NCI-H2171 treated with DMSO at 0.1 percent for 48 hours (cell line): ENCODE measurements around the gene SMIM43.

Experiments
- DNase-seq: peaks from one replicate; lab custom pipeline; 2025; lab: John Stamatoyannopoulos, UW

Gene SMIM43

DNA sequence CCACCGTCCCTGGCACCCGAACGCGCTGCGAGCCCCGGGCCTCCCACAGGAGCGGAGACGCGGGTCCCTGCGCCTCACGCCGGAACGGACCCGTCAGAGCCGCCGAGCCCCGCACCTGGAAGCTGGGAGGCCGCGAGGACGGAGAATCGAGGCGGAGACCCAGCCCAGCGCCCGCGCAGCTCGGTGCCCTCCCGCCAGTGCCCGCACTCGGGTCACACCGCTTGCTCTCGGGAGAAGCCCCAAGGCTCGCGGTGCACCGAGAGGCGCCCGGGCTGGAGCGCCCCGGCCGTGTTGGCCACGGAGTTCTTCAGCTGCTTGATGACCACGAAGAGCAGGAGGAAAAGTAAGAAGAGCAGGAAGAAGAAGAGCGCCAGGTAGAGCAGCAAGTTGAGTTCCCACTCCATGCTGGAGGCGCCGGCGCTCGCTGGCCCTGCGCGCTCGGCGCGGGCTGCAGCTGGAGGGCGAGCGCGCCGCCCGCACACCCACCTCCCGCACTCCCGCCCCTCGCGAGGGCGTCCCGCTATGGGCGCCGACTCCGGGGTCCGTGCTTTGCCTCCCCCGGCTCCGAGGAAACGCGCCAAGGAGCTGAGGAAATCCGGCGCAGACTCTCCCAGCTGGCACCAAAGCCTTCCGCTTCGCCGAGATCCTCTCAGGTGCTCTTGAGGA is at the start of gene SMIM43:
Gene SMIM43 (minus strand): TSS at position 463 of the 666 bp plus-strand sequence. CDS start 59 bp downstream, at position 404.
- DNase-seq = no peak

DNA sequence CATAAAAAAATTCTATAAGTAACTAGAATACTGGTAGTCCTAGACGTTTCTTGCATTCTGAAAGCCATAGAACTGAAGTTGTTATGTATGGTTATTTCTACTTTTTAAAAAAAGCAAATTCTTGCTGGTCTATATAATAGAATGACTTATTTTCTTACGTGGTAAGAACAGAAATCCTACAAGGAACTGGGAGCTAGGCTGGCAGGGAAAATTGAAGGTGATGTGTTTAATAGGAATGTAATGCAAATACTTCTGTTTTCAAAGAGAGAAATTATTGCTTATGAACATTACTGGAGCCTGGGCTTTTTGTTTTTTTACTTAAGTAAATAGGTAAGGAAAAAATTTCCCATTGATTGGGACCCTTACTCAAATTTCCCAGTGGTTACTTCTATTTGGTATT is 49.8 kb upstream of the SMIM43 start:
- no peak for DNase-seq

DNA sequence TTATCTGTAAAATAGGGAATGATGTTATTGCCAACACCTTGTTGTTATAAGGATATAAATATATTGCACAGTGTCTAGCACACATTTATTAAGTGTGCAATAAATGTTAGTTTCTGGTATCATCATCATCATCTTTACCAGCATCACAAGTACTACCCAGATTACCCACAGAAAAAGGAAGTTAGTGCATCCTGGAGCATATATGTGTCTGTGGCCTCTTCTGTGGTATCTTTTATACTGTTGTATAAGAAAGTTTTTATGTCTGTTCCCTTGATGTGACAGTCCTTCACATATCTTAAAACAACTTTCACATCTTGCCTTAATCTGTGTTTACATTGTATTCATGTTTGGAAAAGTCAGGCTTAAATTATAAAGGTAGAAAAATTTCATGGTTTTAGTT is 46.2 kb upstream of the SMIM43 start:
- DNase-seq = no peak

DNA sequence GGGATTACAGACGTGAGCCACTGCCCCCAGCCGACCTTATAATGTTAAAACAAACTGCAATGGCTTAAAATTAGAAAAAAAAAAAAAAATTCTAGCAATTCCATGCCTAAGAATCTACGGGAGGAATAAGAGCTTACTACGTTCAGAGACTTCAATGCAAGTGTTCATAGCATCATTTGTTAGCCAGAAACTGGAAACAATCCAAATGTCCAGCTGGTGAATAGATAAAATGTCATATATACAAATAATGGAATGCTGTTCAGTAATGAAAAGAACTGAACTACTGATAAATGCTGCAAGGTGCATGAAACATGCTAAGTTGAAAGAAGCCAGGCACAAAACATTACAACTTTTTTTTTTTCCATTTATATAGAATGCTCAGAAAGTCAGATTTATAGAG is 41.4 kb upstream of the SMIM43 start:
- DNase-seq = no peak

DNA sequence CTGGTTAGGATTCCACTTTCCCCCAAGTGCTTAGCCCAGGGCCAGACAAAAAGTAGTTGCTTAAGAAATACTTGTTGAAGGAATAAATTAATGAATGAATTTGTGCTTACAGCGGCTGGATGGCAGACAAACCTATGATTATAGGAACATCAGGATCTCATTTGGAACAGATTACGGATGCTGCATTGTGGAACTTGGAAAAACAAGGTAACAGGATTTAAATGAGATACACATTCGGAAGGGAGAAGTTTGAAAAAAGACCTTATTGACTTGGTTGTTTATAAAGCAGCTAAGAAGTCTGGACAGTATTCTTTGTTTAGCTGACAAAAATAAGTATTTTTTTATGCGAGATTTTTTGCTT is 36.7 kb upstream of the SMIM43 start:
- no peak for DNase-seq

DNA sequence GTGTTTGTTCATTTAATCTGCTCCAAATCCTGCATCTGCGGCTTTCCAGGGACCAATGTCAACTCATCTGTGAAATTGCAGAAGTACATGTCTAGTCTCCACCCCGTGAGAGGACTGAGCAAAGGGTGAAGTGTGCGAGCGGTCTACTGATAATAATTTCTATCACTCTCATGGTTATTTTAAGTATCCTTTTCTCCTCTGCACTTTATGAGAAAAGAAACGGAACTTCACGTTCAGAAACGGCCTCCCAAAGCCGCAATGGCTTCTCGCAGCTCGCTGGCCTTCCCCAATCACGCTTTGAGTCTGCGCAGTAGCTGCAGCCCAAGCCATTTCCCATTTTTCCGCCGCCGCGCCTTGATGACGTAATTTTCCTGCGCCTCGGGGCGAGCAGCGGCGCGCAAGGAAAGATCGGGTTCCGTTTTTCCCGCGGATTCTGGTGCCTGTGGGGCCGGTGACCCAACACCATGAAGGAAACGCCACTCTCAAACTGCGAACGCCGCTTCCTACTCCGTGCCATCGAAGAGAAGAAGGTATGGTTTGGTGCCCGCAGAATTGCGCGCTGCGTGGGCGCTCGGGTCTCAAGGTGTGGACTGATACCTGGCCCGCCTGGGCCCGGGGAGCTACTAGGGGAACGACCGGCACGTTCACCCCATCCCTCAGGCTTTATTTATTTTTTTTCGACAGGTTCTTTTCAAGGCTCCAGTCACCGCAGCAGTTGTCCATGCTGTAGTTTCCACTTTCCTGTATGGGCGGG is 36.2 kb upstream of the SMIM43 start, which contains the start of gene EXOSC9:
Gene EXOSC9 (plus strand): TSS at position 363 of the 754 bp plus-strand sequence. CDS start 102 bp downstream, at position 465.
- peak; percentile 73 for DNase-seq

DNA sequence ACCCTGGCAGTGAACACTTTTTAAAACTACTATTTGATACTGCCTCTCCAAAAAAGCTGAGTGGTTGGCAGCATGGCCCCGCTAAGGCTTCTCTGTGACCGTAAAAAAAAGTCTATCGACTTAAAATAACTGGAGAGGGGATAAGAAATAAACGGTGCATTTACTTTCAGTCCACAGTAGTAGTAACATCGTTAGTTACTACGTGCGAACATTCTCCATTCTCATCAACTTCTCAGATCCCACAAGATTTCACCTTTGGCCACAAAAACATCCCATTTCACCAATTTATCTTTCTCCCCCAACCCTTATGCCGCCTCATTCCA is 35.6 kb upstream of the SMIM43 start:
- no peak for DNase-seq

DNA sequence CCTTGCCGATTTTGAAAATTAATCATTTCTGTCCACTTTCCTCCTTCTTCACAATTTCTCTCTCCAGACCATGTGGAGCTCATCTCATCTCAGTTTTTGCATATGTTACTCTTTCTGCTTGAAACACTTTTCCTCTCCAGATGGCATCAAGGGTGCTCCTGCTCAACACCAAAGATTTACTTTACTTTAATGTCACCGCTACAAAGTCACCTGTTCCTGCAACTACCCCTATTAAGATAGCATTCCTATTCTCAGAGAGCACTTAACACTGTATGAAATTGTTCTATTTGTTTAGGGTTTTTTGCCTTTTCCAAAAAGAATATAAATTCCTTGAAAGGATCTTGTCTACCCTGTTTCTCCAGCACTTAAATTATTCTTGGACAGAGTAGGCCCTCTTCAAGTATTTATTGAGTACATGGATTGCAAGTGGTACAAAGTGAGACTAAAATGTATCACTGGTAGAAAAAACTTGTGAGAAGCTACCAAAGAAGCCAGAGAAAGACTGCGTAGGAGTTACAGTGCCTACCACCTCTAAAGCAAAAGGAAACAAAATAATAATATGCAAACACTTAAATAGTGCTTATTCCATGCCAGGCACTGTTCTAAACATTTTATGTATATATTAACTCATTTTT is 35.0 kb upstream of the SMIM43 start:
- no peak for DNase-seq

DNA sequence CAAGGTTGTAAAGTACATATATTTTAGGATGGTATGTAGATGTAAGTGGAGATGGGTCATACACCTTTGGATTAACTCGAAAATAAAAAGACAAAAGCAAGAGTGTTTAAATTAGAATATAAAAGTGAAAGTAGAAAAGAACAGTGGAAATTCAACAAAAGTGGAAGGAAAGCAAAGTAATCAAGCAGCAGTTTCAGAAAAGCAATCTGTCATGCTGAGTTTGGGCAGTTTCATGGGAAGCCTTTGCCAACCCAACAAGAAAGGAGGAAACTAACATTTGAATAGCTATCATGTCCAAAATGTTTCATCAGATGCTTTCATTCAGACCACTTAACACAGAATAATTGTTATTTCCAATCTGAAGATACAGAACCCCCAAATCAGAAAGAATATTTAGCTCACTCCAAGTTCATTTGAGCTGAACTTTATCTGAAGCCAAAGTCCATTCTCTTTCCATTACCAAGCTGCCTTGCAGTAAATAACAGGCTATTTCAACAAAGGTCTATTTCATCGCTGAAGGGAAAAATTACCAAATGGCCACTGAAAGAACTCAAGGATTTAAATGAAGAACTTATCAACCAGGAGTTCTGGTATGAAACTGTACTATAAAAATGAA is 34.4 kb upstream of the SMIM43 start:
- DNase-seq = no peak

DNA sequence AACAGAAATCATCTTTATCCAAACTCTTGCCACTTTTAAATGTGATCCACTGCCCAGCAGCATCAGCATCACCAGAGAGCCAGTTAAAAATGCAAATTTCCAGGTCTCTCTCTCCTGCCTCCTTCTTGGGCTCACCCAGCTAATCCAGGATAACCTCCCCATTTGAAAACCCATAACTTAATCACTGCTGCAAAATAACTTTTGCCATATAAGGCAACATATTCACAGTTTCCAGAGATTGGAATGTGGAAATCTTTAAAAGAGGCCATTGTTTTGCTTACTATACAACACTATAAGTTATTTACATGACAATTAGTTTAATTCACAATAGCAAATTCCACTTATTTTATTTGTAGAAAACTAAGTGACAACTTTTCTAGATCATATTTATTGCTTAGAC is 31.3 kb upstream of the SMIM43 start:
- no peak for DNase-seq

DNA sequence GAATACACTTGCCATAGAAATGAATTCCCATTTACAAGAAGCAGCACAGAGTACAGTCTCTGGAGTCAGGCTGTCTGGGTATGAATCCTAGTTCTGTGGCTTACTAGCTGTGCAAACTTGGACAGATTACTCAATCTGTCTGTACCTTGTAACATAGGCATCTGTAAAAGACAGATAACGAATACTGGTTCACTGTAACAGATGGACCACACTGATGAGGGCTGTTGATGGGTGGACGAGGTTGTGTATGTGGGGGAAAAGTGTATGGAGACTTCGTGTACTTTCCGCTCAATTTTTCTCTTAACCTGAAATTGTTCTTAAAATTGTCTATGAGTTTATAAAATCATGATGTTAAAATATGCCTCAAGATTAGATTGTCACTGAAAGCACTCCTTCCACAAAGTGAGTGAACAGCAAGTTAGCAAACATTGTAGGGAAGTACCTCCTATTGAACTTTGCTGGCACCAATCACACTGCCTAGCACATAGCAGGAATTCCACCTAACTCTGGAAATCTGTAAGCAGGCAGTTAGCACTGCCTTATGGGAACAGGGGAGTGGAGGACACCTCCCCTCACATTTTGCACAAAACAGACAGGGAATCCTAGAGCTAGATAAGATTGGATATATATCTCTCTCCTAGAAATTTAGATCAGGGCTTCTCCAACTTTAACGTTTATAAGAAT is 29.7 kb upstream of the SMIM43 start:
- no peak for DNase-seq

DNA sequence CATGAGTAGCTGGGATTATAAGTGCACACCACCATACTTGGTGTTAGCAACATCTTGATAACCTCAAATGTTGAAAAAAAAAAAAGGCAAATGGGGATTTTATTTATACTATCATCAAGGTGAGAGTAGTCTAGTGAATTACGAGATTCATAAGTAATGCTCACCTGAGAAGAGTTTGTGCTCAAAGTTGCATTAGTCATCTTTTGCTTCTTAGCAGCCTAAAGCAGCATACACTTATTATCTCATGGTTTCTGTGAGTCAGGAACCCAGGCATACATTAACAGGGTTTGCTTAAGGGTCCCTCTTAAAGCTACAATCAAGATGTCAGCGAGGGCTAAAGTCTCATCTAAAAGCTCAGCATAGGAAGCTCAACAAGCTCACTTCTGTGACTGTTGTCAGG is 28.0 kb upstream of the SMIM43 start:
- no peak for DNase-seq

DNA sequence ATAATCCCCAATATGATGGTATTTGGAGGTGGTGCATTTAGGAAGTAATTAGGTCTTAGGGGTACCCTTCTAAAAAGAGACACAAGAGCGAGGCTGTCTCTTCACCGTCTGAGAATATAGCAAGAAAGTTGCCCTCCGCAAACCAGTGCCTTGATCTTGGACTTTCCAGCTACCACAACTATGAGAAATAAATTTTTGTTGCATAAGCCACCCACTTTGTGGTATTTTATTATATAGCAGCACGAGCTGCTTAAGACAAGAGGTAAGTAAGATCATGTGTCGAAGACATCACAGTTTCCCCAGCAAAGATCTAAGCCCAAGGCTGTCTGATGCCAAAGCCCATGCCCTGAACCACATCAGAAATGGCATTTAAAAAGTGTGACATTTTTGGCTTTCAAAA is 26.5 kb upstream of the SMIM43 start:
- no peak for DNase-seq

DNA sequence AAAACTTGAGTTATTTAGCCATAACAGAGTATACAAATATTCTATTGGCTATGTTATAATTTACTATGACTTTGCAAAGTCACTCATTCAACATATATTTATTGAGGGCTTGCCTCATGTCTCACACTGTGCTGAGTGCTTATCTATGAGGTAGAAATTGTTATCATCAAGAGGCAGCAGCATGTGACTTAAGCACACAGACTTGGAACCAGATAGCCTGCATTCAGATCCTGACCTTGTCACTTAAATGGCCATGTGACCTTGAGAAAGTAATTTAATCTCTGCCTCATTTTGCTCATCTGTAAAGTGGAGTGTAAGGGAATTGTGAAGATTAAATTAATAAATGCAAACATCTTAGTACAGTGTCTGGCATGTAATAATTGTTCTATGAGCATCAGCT is 26.0 kb upstream of the SMIM43 start:
- DNase-seq = no peak

DNA sequence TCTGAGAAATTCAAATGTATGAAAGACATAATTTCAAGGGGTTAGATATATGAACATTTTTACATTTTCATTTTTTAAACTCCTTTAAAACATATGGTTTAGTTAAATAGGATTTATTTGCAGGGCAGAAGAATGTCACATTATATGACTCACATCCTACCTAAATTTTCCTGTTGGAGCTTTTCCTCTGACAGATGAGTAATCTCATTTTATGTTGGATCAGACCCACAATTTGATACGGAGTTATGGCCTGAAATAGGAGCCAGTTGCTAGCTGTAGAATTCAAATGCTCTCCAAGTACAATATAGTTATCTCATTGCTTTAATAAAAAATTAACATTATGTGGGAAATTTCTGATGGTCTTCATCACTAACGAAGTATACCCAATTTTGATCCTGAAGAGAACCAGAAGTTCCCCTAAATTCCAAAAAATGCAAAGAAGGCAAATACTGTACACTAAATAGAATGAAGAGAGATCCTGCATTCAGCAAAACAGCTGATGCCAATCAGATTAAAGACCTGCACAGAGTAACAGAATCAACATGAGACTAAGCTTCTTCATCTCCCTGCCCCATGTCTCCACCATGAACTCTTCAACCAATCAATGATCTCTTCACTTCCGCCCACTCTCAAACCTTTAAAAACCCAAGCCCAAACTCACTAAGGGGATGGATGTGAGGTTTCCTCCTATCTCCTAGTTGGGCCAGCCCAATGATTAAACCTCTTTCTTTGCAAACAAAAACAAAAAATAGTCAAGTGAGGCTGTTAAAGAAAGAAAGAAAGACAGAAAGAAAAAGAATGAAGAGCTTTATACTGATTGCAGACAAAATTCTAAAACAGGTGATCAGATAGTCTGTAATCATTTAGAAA is 25.2 kb upstream of the SMIM43 start:
- no peak for DNase-seq

DNA sequence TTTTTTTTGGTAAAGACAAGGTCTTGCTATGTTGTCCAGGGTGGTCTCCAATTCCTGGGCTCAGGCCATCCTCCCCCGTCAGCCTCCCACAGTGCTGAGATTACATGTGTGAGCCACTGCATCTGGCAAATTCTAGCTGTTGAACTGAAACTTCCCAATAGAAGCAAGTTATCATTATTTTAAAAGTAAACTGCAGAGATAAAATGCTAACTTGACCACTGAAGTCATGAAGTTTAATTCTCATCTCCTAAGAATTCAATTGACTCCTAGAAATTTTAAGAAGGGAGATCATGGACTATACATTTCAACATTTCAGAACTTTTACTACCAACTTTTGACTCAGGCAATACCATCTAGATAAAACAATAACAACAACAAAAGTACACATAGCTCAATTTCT is 24.5 kb upstream of the SMIM43 start:
- DNase-seq = no peak

DNA sequence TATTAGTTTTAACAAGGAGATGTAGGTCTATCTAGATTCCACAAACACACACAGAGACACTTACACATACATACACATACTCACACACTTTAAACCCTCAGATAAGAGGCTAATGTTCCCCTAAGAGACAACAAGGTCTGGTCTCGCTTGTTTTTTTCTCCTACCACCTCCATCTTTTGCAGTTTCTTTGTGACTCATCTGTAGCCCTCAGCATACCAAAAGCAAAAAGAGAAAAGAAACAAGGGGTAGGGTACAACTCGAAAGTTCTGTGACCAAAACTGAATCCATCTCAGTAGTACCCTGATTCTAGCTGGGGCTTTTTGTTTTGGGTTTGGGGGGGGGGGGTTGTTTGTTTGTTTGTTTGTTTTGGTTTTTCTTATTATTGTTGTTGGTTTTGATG is 23.9 kb upstream of the SMIM43 start:
- DNase-seq = no peak

DNA sequence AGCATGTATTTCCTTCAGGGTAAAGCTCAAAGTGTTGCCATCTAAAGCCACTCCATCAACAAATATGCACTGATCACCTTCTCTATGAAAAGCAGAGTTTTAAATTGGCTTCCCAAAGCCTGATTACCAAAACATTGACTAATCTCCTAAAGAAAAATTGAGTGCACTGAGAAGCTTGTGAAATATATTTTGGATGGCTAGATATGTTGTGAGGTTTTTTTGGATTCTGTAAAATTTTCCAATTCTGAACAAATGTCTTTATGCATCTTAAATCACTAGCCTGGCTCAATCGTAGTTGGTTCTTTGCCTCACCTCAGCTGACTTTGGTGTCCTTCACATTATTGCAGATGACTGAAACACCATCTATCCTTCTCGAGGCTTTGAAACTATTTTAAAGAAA is 21.3 kb upstream of the SMIM43 start:
- DNase-seq = no peak

DNA sequence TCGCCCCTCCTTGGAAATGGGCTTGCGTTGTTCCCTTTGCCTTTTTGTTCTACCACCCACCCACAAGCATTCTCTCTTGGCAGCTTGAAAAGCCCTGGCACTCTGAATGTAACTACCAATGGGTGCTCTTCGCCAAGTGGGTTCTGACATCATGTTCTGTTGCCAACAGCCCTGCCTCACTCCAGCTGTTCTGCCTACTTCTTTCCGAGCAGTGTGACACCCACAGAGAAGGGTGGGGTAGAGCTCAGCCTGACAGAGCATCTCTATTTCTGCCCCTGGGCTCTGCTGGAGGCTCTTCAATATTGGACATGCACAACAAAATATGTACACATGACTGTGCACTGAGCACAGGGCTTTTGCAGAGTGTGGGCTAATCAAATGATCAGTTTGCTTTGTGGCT is 20.5 kb upstream of the SMIM43 start:
- DNase-seq = no peak

DNA sequence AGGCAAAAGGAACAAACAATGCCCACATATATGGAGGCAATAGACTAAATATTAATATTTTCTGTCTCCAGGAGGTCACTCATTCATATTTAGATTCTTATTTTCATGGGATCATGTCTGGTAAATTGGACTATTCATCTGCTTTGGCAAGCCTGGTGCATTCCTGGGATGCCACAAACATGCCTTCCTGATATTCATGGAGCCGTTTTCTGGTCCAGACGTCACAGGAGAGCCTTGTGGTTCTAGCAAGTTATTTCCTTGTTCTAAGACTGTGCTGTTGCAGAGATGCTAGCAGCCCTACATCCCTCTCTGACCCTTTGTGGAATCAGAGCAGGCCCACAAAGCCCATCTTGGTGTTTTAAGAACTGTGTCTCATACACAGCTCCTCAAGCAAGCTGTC is 20.0 kb upstream of the SMIM43 start:
- DNase-seq = no peak

DNA sequence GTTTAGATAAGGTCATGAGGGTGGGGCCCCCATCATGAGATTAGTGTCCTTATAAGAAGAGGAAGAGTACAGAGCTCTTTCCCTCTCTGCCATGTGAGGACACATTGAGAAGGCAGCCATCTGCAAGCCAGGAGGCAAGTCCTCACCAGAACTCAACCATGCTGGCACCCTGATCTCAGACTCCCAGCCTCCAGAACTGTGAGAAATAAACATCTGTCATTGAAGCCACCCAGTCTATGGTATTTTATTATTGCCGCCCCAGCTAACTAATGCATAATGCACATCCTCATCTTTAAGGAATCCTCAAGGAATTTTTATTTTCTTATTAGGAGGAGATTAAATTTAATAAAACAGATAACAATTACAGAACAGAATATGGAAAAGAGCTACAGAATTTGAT is 19.4 kb upstream of the SMIM43 start:
- no peak for DNase-seq
